Esophagus muscularis mucosa (tissue), 4 donors: Measurements from ENCODE around the gene SEC14L2. TPM values are rescaled to one million over a fixed set of nuclear protein-coding genes. Genes with fewer than 3 reads are reported as not detected.
A peak's percentile ranks its signal among the peaks of the same experiment; 100 is the strongest.

Experiments
- DNase-seq: peaks from one replicate; pipeline ENCODE4 v3.0.0-alpha.2; 2017; ENCODE audit errors: extremely low spot score
- H3K27ac ChIP-seq, 4 donors: fragments of 200-600 bp; sonication (generic); replicated peaks in 1 of 4; 1 replicate in 3 of 4; 2 replicates in 1 of 4; pipeline ENCODE4 v1.5.1; 2016 to 2019; ENCODE audit warnings: mild to moderate bottlenecking in 1 of 4
- H3K27me3 ChIP-seq, 4 donors: fragments of 200-600 bp; sonication (generic); one replicate each; pipeline versions ENCODE4 v1.5.1 to v1.6.0; 2016 to 2019
- H3K36me3 ChIP-seq, 4 donors: fragments of 200-600 bp; sonication (generic); one replicate each; pipeline ENCODE4 v1.5.1; 2016 to 2019
- H3K4me1 ChIP-seq, 4 donors: fragments of 200-600 bp; sonication (generic); one replicate each; pipeline ENCODE4 v1.5.1; 2016 to 2019
- H3K4me3 ChIP-seq, 4 donors: fragments of 200-600 bp; sonication (generic); 1 replicate in 2 of 4; 2 replicates in 2 of 4; pipeline ENCODE4 v1.5.1; 2016 to 2019; ENCODE audit warnings: mild to moderate bottlenecking in 4 of 4, moderate library complexity in 1 of 4
- H3K9me3 ChIP-seq, 4 donors: fragments of 200-600 bp; sonication (generic); 1 replicate in 3 of 4; 2 replicates in 1 of 4; pipeline ENCODE4 v1.5.1; 2016 to 2019
- EP300 ChIP-seq: sonication (generic); formaldehyde crosslinking; IDR thresholded peaks from one replicate; pipeline ENCODE4 v1.6.1; 2017; ENCODE audit warnings: antibody characterized with exemption
- POLR2A ChIP-seq: fragments of 450-650 bp; IDR thresholded peaks from one replicate; pipeline ENCODE4 v1.6.1; 2017; ENCODE audit warnings: antibody characterized with exemption, moderate library complexity, mild to moderate bottlenecking, low read depth
- POLR2AphosphoS5 ChIP-seq, 2 donors: sonication (generic); formaldehyde crosslinking; IDR thresholded peaks; one replicate each; pipeline ENCODE4 v1.6.1; 2017; ENCODE audit warnings: antibody characterized with exemption in 2 of 2
- WGBS: methylation state at CpG from one replicate; pipeline ENCODE4 v1.1.5; 2018; 5-methylcytosine and 5-hydroxymethylcytosine counted together
- intact Hi-C: fragments of 100-400 bp; cut with DNase I; formaldehyde crosslinking; loops from one replicate; pipeline ENCODE4 v1.15.1; 2023
- total RNA-seq, 4 donors: library from RNA; depleted of rRNA; stranded (reverse); fragments of >200 nt; gene quantifications; one replicate each; pipeline versions ENCODE4 v1.1.0 to v1.2.1, GENCODE V29; 2016
- TF ChIP-seq, protein P1 (sequence below), 3 experiments: fragments of 200-600 bp in 2 of 3; fragments of 450-650 bp in 1 of 3; sonication (generic) in 2 of 3; IDR thresholded peaks; one replicate each; pipeline ENCODE4 v1.5.1; 2017 to 2019; ENCODE audit warnings: antibody characterized with exemption in 3 of 3, mild to moderate bottlenecking in 2 of 3, moderate library complexity in 1 of 3

The SEC14L2 gene
- total RNA-seq, 4 donors from 2014 or later, result 3.3 to 16.7 (median 8.5) TPM

GRCh38 chr22:30424534-30425326 lies 27.9 kb downstream of the SEC14L2 start:
- no peak for DNase-seq

DNA sequence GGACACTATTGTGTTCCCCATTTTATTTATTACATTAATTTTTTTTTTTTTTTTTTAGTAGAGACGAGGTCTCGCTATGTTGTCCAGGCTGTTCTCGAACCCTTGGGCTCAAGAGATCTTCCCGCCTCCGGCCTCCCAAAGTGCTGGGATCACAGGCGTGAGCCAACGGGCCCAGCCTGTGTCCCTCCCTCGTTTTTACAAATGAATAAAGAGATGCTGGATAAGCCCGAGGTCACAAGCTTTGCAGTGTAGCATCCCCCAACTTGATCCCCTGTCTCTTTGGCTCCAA lies 28.5 kb downstream of the SEC14L2 start:
- Histone ChIP-seq H3K9me3 (no peaks in the 10 kb centered on the region), H3K27ac (peak overlapping the region; percentile 79 to 96 (median 94)), H3K36me3 (peaks cover 0 to 6% (median 1%) of the 10 kb centered on the region in 4 donors), H3K27me3 (no peaks in the 10 kb centered on the region), H3K4me3 (peak overlapping the region; percentile 62 to 78 (median 67)), H3K4me1 (peaks cover 37 to 60% (median 59%) of the 10 kb centered on the region in 4 donors)
- intact Hi-C loops, result loop anchor here (5.0 kb wide), 1 partner anchor 33 kb away; no protein-coding TSS in a partner anchor
- WGBS, result 6% methylated on average over 9 of the region's 9 CpGs
- no peak for TF ChIP-seq EP300
- TF ChIP-seq POLR2AphosphoS5 (IDR thresholded peaks at IDR 0.05), result no peak
- DNase-seq, result no peak

More at GRCh38 chr22:30424534-30425326, 27.9 kb downstream of the SEC14L2 start:
- no peaks in the 10 kb centered on the region for H3K27me3 ChIP-seq
- H3K4me3 ChIP-seq, result peak overlapping the region; percentile 66 to 78 (median 67)
- 42% methylated on average over 20 of the region's 20 CpGs for WGBS
- peaks cover 37 to 64% (median 63%) of the 10 kb centered on the region in 4 donors for H3K4me1 ChIP-seq
- peaks cover 0 to 8% (median 3%) of the 10 kb centered on the region in 4 donors for H3K36me3 ChIP-seq
- intact Hi-C loops, result loop anchor here (5.0 kb wide), 1 partner anchor 32 kb away; no protein-coding TSS in a partner anchor
- TF ChIP-seq POLR2AphosphoS5 (IDR thresholded peaks at IDR 0.05) (no peak), EP300 (no peak), POLR2A (no peak)
- TF ChIP-seq, protein P1, sequence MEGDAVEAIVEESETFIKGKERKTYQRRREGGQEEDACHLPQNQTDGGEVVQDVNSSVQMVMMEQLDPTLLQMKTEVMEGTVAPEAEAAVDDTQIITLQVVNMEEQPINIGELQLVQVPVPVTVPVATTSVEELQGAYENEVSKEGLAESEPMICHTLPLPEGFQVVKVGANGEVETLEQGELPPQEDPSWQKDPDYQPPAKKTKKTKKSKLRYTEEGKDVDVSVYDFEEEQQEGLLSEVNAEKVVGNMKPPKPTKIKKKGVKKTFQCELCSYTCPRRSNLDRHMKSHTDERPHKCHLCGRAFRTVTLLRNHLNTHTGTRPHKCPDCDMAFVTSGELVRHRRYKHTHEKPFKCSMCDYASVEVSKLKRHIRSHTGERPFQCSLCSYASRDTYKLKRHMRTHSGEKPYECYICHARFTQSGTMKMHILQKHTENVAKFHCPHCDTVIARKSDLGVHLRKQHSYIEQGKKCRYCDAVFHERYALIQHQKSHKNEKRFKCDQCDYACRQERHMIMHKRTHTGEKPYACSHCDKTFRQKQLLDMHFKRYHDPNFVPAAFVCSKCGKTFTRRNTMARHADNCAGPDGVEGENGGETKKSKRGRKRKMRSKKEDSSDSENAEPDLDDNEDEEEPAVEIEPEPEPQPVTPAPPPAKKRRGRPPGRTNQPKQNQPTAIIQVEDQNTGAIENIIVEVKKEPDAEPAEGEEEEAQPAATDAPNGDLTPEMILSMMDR (IDR thresholded peaks at IDR 0.05), result peak in 1 of 3 experiments; percentile 9
- H3K9me3 ChIP-seq, result no peaks in the 10 kb centered on the region
- H3K27ac ChIP-seq, result peak overlapping the region; percentile 94 to 99 (median 95)

DNA sequence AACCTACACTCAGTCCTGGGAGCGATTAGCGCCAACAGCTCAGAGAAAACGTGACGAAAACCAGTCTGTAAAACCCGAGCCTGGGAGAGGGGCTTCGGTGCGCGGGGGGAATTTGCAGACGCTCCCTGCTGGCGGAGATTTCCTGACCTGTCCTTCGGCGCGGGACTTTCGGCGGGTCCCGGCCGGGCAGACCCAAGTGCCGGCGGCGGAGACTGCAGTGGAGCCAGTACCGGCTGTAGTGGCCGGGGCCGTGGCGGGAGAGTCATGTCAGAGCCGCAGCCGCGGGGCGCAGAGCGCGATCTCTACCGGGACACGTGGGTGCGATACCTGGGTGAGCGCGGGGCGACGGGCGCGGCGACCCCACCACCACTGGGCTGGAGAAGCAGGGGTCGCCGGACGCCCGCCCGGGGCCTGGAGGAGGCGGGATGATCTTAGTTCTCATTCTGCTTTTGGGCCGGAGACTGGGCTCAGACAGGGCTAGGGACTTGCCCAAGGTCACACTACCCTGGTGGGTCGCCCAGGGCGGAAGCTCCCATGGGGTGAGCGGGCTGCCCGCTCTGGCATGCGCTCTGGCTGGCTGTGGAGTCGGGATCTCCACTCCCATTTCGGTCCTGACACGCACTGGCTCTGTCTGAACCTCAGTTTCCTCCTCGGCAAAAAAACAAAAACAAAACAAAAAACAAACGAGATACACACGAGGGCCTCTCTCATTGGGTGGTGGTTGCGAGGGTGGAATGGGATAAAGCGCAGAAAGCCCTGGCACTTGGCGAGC lies 29.0 kb downstream of the SEC14L2 start, which contains the start of gene MTFP1:
Gene MTFP1, plus strand, starts transcription at position 153 of the 772 bp plus-strand sequence. Its CDS starts 112 bp downstream, at position 265.
- Histone ChIP-seq H3K4me3 (peak within 1 kb of the TSS; percentile 66 to 78 (median 67)), H3K4me1 (peaks cover 37 to 54% (median 53%) of the 10 kb centered on the region in 4 donors), H3K27me3 (no peaks in the 10 kb centered on the region), H3K27ac (peak within 1 kb of the TSS; percentile 94 to 99 (median 95)), H3K9me3 (no peaks in the 10 kb centered on the region), H3K36me3 (peaks cover 0 to 1% (median 0%) of the 10 kb centered on the region in 4 donors)
- intact Hi-C loops, result loop anchor here (5.0 kb wide), 1 partner anchor 34 kb away; no protein-coding TSS in a partner anchor
- peak in 1 of 2 donors; percentile 43 for TF ChIP-seq POLR2AphosphoS5 (IDR thresholded peaks at IDR 0.05)
- TF ChIP-seq, protein P1 (IDR thresholded peaks at IDR 0.05), result peak in 1 of 3 experiments; percentile 7
- no peak for TF ChIP-seq EP300
- DNase-seq, result no peak
- WGBS, result 4% methylated on average over 38 of the region's 61 CpGs

- no peaks in the 10 kb centered on the region for H3K36me3 ChIP-seq
- H3K4me1 ChIP-seq, result peaks cover 36 to 46% (median 45%) of the 10 kb centered on the region in 4 donors
- WGBS, result 54% methylated on average over 28 of the region's 29 CpGs
- H3K27ac ChIP-seq, result peak overlapping the region; percentile 79 to 96 (median 94)
- intact Hi-C loops, result loop anchor here (5.0 kb wide), 1 partner anchor 34 kb away; no protein-coding TSS in a partner anchor
- DNase-seq, result peak; percentile 94
- H3K27me3 ChIP-seq, result no peaks in the 10 kb centered on the region
- TF ChIP-seq, protein P1 (IDR thresholded peaks at IDR 0.05), result peak; percentile 62 to 76 (median 75)
- TF ChIP-seq POLR2A, result no peak
- TF ChIP-seq EP300, result no peak
- TF ChIP-seq POLR2AphosphoS5 (IDR thresholded peaks at IDR 0.05), result peak; percentile 41 to 69
- H3K4me3 ChIP-seq, result peak overlapping the region; percentile 62 to 78 (median 67)
- no peaks in the 10 kb centered on the region for H3K9me3 ChIP-seq
These were observed 29.9 kb downstream of the SEC14L2 start for GRCh38 chr22:30426388-30427353.
